IPS-NIHi11 (cell line): ENCODE results near the gene BCL2L13.
"Not testable (repeated sequence)": the region's sequence is repeated elsewhere in the genome, so short reads cannot be mapped to it uniquely, and the experiment has no call there.

Source experiments
- DNase-seq: peaks from one replicate; pipeline ENCODE4 v3.0.0; 2012; ENCODE audit warnings: mixed read lengths, low spot score

Gene BCL2L13

DNA sequence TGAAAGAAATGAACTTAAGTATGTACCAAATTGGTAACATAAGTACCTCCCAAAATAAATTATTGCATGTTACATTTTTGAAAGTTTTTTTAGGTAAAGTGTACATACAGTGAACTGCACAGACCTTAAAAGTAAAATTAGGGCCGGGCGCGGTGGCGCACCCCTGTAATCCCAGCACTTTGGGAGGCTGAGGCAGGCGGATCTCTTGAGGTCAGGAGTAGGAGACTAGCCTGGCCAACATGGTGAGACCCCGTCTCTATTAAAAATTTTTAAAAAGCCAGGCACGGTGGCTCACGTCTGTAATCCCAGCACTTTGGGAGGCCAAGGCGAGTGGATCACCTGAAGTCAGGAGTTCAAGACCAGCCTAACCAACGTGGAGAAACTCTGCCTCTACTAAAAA is 1.7 kb upstream of the BCL2L13 start:
- not testable (repeated sequence) for DNase-seq

DNA sequence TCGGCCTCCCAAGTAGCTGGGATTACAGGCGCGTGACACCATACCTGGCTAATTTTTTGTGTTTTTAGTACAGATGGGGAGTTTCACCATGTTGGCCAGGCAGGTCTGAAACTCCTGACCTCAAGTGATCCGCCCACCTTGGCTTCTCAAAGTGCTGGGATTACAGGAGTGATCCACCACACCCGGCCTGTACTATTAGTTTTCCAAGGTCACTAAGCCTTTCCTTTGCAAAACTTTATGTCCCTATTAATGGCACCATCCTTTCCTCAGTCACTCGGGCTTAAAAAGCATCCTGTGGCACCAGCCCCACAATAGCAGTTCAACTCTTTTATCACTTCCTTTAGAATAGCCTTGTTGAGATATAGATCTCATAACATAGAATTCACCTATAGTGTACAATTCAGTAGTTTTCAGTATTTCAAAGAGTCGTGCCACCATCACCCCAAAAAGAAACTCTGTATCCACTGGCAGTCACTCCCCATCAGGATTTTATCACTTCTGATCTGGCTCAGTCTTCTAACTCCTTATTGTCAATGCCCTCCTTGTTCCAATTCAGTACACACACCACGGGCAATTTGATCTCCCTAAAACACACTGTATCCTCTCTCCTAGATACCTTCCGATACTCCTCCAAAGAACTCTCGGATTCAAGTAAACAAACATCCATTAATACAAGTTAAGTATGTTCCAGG is 921 bp upstream of the BCL2L13 start:
- DNase-seq, result no peak

DNA sequence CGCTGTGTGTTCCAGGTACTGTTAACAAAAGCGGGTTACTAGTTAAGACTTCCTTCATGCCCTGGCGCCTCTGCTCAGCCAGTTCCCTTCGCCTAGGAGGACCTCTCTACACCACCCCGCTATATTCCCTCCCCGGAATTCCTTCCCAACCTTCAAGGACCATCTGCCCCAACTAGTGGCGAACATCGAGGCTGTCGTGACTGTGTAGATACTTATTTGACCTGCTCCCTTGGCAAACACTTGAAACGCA is 450 bp upstream of the BCL2L13 start:
- peak; percentile 63 for DNase-seq

DNA sequence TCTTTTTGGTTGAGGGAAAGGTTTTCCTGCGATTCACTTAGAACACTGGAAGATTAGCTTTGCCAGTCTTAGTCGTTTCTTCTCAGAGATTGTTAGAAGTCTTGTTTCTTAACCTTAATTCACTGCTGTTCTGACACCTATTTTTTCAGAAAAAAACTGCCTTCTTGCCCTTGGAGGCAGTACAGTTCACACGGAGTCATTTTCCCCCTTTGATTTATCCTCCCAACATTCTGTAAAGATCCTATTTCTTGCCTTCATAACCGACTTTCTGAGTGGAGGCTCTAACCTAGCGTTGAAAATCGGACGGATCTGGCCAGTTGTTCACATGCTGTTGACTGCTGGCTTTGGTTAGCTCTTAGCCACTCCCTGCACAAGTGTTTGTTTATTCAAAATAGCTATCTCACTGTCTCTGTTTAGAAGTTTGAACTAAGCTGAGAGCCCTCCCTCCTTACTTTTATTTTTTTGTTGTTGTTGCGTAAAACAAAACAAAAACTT is 737 bp downstream of the BCL2L13 start:
- peak; percentile 43 for DNase-seq

DNA sequence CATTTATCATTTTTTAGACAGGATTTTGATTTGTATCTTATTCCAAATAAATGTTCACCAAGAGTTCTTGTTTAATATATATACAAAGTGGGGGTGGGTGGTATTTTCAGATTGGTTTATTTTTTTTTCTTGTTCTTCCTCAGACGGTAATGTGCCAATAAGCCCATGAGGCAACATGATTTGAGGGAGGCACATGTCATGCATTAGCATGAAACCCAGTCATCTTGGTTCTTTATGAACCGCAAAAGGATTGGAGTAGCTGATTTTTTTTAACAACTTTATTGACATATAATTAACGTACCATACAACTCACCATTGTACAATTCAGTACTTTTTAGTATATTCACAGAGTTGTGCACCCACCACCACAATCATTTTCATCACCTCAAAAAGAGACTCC is 2.7 kb downstream of the BCL2L13 start:
- DNase-seq, result no peak

DNA sequence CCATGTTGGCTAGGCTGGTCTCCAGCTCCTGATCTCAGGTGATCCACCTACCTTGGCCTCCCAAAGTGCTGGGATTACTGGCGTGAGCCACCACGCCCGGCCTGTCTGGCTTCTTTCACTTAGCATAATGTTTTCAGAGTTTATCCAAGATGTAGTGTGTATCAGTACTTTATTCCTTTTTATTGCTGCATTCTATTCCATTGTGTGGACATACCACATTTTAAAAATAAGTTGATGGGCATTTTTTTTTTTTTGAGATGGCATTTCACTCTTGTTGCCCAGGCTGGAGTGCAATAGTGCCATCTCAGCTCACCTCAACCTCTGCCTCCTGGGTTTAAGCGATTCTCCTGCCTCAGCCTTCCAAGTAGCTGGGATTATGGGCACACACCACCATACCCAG is 3.8 kb downstream of the BCL2L13 start:
- not testable (repeated sequence) for DNase-seq

DNA sequence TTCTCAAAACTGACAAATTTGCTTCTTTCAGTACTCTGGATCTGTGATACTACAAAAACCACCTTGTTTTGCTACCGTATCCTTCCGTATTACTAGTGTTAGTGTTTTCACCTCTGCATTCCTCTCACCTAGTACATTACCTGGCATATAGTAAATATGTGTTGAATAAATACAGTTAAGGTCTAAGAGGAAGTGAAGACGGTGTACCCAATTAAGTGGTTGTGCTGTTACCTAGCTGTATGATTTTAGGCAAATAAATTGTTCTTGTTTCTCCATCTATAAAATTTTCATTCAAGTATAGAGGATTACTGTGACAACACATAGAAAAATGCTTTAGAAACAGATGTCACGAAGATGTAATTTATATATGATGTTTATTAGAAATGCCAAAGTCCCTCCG is 8.9 kb downstream of the BCL2L13 start:
- DNase-seq, result no peak

DNA sequence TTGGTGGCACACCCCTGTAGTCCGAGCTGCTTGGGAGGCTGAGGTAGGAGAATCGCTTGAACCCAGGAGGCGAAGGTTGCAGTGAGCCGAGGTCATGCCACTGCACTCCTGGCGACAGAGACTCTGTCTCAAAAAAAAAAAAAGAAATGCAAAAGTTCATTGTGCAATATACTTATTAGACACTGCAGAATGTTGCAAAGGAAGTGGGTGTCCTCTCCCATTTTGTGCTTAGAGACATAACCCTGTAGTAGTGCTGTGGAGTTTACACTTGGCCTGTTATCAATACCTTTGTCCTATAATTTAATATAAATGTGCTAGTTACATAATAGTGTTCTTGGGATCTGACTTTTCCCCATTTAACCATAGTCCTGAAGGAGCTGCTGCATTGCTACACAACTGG is 9.4 kb downstream of the BCL2L13 start:
- DNase-seq, result no peak

DNA sequence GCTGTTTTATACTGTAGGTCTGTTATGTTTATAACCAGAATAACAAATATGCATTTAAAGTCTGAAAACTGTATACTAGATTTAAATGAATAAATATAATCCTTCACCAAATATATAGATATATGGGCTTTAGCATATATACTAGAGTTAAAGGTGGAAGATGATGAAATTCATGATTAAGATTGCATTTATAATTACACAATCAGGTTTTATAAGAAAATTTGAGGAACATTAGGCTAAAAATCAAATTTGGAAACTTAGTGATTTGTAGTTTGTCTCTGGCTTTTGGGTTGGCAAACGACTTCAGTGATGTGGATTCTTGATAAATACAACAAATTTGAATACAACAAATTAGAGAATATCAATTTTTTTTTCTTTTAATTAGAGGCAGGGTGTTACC is 10.0 kb downstream of the BCL2L13 start:
- DNase-seq, result no peak

DNA sequence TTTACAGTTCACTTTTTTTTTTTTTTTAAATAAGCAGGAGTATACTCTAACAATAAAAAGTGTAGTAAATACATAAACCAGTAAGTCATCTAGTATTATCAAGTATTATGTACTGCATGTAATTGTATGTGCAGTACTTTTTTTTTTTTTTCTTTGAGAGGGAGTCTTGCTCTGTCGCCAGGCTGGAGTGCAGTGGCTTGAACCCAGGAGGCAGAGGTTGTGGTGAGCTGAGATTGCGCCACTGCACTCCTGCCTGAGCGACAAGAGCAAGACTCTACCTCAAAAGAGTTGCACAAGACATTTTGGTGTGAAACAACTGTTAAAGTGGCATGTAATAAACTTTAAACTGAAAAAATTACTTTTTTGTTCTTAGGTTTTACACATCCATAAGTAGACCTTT is 16.7 kb downstream of the BCL2L13 start:
- no peak for DNase-seq

DNA sequence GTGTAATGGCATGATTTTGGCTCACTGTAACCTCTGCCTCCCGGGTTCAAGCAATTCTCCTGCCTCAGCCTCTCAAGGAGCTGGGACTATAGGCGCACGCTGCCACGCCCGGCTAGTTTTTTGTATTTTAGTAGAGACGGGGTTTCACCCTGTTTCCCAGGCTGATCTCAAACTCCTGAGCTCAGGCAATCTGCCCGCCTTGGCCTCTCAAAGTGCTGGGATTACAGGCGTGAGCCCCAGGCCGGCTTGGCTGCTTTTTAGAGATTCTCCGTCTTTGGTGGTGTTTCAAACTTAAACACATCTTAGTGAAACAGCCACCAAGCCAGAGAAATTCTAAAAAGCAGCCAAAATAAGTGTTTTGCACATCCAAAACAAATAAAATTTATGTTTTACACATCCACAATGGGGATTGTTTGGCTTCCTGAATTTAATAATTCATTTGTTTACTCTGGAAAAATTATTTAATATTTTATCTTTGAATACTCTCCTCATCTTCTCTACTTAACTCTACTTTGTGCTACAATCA is 18.4 kb downstream of the BCL2L13 start:
- no peak for DNase-seq

DNA sequence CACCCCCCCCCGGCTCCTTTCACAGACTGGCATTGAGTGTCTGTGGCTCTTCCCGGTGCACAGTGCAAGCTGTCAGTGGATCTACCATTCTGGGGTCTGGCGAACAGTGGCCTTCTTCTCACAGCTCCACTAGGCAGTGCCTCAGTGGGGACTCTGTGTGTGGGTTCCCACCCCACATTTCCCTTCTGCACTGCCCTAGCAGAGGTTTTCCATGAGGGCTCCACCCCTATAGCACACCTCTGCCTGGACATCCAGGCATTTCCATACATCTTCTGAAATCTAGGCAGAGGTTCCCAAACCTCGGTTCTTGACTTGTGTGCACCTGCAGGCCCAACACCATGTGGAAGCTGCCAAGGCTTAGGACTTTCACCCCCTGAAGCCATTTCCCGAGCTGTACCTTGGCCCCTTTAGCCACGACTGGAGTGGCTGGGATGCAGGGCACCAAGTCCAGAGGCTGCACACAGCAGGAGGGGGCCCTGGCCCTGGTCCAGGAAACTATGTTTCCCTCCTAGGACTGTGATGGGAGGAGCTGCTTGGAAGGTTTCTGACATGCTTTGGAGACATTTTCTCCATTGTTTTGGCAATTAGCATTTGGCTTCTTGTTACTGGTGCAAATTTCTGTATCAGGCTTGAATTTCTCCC is 26.0 kb downstream of the BCL2L13 start:
- no peak for DNase-seq

DNA sequence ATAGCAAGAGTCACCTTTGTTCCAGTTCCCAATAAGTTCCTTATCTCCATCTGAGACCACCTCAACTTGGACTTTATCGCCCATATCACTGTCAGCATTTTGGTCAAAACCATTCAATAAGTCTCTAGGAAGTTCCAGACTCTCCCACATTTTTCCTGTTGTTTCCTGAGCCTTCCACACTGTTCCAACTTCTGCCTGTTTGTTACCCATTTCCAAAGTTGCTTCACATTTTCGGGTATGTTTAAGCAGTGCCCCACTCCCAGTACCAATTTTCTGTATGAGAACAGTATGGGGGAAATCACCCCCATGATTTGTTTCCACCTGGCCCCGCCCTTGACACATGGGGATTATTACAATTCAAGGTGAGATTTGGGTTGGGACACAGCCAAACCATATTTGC is 26.7 kb downstream of the BCL2L13 start:
- DNase-seq, result no peak

DNA sequence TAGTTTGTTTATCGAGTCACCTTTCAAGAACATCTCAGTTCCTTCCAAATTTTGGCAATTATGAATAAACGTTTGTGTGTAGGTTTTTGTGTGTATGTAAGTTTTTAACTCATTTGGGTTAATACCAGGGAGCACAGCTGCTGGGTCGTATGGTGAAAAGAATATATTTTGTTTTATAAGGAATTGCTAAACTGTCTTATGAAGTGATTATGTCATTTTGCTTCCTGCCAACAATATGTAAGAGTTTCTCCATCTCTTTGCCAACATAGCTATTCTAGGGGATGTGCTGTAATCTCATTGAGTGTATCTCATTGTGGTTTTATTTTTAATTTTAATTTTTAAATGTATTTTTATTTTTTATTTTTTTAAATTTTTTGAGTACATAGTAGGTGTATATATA is 27.3 kb downstream of the BCL2L13 start:
- DNase-seq, result no peak

DNA sequence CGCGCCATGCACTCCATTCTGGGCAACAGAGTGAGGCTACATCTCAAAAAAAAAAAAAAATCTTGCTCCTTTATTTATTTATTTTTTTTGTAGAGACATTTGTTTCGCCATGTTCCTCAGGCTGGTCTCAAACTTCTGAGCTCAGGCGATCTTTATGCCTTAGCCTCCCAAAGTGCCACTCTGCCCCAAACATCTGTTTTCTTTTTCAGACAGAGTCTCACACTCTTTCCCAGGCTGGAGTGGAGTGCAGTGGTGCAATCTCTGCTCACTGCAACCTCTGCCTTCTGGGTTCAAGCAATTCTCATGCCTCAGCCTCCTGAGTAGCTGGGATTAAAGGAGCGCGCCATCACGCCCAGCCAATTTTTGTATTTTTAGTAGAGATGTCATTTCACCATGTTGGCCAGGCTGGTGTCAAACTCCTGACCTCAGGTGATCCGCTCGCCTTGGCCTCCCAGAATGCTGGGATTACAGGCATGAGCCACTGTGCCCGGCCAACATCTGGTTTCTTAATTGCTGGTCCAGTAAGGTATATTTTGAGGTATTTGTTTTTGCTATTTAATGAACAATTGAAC is 33.0 kb downstream of the BCL2L13 start:
- not testable (repeated sequence) for DNase-seq

DNA sequence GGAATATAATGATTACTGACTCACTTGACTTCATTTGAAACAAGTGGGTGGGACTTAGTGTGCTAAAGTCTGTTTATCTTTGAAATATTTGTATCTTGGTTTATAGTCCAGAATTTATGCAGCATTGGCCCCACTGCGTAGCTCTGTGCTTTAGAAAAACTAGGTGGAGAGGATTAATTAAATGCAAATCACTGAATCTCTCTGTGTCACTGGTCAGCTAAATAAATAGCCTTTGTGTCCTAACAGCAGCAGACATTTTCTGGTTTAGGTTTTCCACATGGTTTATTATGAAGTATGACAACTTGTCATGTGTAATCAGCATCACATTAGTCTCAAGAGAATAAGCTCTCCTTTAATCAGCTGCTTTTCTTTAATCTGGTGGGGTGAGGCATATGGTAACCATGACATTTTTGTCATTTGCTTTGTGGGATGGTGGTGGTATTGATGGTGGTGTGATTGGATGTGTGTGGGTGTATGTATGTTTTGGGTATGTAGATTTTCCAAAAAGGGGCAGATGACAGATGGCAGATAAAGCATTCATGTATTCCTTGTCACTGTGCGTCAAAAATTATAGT is 33.9 kb downstream of the BCL2L13 start:
- no peak for DNase-seq

DNA sequence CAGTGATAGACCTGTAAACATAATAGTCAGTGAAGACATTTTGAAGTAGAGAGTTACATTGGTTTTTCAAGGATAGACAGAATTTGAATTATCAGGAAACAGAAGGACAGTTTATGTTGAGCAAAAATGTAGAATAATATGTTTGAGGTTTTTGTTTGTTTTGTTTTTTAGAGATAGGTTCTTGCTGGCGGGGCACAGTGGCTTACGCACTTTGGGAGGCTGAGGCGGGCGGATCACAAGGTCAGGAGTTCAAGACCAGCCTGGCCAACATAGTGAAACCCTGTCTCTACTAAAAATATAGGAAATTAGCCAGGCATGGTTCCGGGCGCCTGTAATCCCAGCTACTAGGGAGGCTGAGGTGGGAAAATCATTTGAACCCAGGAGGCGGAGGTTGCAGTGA is 35.6 kb downstream of the BCL2L13 start:
- no peak for DNase-seq

DNA sequence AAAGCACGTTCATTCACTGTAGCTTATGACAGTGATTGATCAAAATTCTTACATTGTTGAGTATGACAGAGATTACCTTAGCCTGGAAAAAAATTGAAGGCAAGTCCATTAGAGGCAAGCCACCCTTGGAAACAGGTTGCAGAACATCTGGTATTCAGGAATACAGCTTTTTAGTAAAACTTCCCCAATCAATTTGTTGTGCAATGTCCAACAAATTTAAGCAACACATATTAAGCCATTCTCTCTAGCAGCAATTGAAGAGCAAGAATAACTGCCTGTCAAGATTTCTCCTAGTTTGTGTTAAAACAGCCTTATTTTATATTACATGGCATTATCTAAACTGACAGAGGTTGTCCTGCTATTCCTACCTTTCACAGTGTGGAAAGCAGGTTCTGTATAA is 37.0 kb downstream of the BCL2L13 start:
- DNase-seq, result no peak

DNA sequence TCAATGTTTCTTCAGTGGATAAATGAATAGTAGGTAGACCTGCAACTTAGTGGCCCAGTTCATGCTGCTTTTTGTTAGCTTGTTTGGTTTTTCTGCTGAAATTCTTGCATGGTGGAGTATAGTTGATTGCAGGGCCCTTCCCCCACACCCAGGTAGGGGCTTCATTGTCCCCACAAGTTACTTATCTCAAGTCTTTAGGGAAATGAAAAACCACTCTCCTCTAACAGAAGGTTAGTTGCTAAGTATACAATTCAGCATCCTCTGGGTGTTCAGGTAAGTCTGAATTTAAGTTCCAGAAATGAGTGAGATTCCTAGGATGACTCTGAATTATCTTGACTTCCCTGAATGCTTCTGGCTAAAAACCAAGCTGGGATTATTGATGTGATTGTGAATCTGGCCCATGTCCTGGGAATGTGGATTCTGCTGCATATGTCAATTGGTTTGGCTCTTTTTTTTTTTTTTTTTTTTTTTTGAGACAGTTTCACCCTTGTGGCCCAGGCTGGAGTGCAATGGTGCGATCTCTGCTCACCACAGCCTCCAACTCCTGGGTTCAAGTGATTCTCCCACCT is 40.3 kb downstream of the BCL2L13 start:
- DNase-seq, result no peak

DNA sequence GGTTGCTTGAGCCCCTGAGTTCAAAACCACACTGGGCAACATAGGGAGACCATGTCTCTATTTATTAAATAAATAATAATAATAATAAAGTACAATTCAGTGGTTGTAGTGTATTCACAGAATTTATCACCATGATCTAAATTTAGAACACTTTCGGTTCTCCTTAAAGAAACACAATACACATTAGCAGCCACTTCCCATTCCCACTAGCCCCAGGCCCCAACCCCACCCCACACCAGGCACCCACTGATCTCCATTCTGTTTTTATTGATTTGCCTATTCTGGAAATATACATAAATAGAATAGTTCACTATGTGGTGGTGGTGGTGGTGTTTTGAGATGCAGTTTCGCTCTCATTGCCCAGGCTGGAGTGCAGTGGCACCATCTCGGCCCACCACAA is 45.7 kb downstream of the BCL2L13 start:
- no peak for DNase-seq

DNA sequence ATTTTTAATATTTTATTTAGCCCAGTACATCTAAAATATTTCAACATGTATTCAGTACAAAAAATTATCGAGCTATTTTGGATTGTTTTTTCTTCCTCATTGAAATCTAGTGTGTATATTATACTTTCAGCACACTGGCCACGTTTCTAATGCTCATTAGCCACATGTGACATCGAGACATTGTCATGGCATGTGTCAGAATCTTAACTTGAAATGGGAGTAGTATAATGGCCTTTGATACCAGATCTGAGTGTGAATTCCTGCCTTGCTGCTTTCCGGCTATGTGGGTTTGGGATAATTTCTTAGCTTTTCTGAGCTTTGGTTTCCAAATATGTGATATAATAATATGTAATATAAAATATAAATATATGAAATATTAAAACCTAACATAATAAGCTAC is 54.3 kb downstream of the BCL2L13 start:
- DNase-seq, result no peak

DNA sequence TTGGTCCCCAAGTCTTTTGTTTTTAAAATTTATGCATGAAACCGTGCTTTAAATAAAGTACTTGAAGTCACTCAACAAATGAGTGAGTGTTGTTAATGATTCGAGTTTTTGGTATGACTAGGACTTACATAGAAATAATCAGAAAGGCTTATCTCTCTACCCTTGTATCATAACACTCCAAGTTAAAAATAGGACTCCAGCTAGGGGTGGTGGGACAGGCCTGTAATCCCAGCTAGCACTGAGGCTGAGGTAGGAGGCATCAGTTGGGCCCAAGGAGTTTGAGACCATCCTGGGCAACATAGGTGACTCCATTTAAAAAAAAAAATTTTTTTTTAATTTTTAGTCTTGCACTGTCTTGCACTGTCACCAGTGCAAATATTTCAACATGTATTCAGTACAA is 55.6 kb downstream of the BCL2L13 start:
- no peak for DNase-seq

DNA sequence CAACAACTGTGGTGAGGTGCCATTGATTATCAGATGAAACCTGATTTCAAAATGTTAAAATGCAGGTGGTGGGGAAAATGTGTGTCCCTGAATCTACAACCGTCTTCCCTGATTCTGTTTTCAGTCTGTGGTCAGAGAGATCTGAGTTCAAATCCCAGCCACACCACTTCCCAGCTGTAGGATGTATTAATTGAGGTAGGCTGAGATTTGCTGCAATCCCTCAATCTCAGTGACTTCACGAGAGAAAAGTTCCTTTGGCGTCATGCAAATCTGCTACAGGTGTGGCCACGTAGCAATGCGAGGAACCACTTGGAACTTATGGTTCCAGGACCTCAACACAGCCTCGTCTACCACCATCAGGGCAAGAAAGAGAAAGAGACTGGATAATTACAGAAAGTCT is 56.2 kb downstream of the BCL2L13 start:
- no peak for DNase-seq
